PC-3 (cell line): Measurements from ENCODE around the gene PBX4. TPM values are rescaled to one million over a fixed set of nuclear protein-coding genes. Genes with fewer than 3 reads are reported as not detected.
"Not testable (repeated sequence)": the region's sequence is repeated elsewhere in the genome, so short reads cannot be mapped to it uniquely, and the experiment has no call there.

Experiments used
- ATAC-seq: fragments of 200-7000 bp; cut with Tn5 transposase; 2 replicates; pipeline ENCODE4 v1.9.1; 2020; ENCODE audit warnings: mild to moderate bottlenecking, moderate library complexity
- BruUV-seq: library from RNA; stranded (reverse); fragments of 400-500 nt; replicated peaks from 2 replicates; lab custom pipeline; 2021; lab: Mats Ljungman, UMichigan
- CTCF ChIA-PET: fragments of 300-600 bp; sonication (Branson Sonifier 250); formaldehyde crosslinking; loops from one replicate; lab custom pipeline; 2022; ENCODE audit warnings: antibody characterized with exemption; lab: Charles Lee
- POLR2A ChIA-PET: fragments of 300-600 bp; sonication (Branson Sonifier 250); formaldehyde crosslinking; loops from one replicate; lab custom pipeline; 2022; ENCODE audit warnings: antibody characterized with exemption; ENCODE audit not compliant: unreplicated experiment; lab: Charles Lee
- DNase-seq: peaks from one replicate; pipeline ENCODE4 v3.0.0-alpha.2; 2015
- H2AFZ ChIP-seq: fragments of 300-600 bp; sonication (generic); 2 replicates; pipeline ENCODE4 v1.6.0; 2016; ENCODE audit warnings: antibody characterized with exemption, low read length
- H3F3A ChIP-seq: fragments of 300-600 bp; sonication (generic); one replicate; pipeline ENCODE4 v1.6.0; 2017; ENCODE audit warnings: antibody characterized with exemption, low read length, control low read depth, mild to moderate bottlenecking; ENCODE audit not compliant: unreplicated experiment
- H3K27ac ChIP-seq: fragments of 300-600 bp; sonication (generic); 2 replicates; pipeline ENCODE4 v1.5.1; 2016; ENCODE audit warnings: mild to moderate bottlenecking, low read length
- H3K27me3 ChIP-seq: fragments of 300-600 bp; sonication (generic); 2 replicates; pipeline ENCODE4 v1.6.1; 2016; ENCODE audit warnings: low read length, mixed read lengths
- H3K36me3 ChIP-seq: fragments of 300-600 bp; sonication (generic); 2 replicates; pipeline ENCODE4 v1.6.1; 2016; ENCODE audit warnings: low read depth, mixed run types, low read length, mixed read lengths
- H3K4me1 ChIP-seq: fragments of 300-600 bp; sonication (generic); 2 replicates; pipeline ENCODE4 v1.5.1; 2016; ENCODE audit warnings: low read length; ENCODE audit not compliant: insufficient read depth
- H3K4me2 ChIP-seq: fragments of 300-600 bp; sonication (generic); 2 replicates; pipeline ENCODE4 v1.6.0; 2016; ENCODE audit warnings: low read length
- H3K4me3 ChIP-seq: fragments of 300-600 bp; sonication (generic); 2 replicates; pipeline ENCODE4 v1.5.1; 2016; ENCODE audit warnings: mild to moderate bottlenecking, low read length, mixed read lengths
- H3K79me2 ChIP-seq: fragments of 300-600 bp; sonication (generic); 2 replicates; pipeline ENCODE4 v1.6.1; 2017; ENCODE audit warnings: low read length, mixed read lengths
- H3K9ac ChIP-seq: fragments of 300-600 bp; sonication (generic); 2 replicates; pipeline ENCODE4 v1.6.0; 2016; ENCODE audit warnings: mild to moderate bottlenecking, low read length
- H3K9me2 ChIP-seq: fragments of 300-600 bp; sonication (generic); replicated peaks from 2 replicates; pipeline ENCODE4 v1.6.1; 2016; ENCODE audit warnings: mixed run types, low read length, mixed read lengths
- H3K9me3 ChIP-seq: fragments of 300-600 bp; sonication (generic); 2 replicates; pipeline ENCODE4 v1.6.1; 2016; ENCODE audit warnings: low read length, mixed read lengths
- H4K20me1 ChIP-seq: fragments of 300-600 bp; sonication (generic); 2 replicates; pipeline ENCODE4 v1.6.1; 2016; ENCODE audit warnings: low read length, mixed read lengths
- EZH2 ChIP-seq: fragments of 300-600 bp; sonication (generic); IDR thresholded peaks from one replicate; pipeline ENCODE4 v1.6.1; 2017; ENCODE audit warnings: antibody characterized with exemption, mild to moderate bottlenecking, low read length; ENCODE audit not compliant: unreplicated experiment
- EZH2phosphoT487 ChIP-seq: fragments of 300-600 bp; sonication (generic); IDR thresholded peaks from 2 replicates; pipeline ENCODE4 v1.6.1; 2018; ENCODE audit warnings: mild to moderate bottlenecking, antibody characterized with exemption, low read length, borderline replicate concordance
- intact Hi-C: fragments of 100-400 bp; cut with micrococcal nuclease; formaldehyde crosslinking; loops from 2 replicates; pipeline ENCODE4 v1.9.0; 2023
- total RNA-seq: library from RNA; depleted of rRNA; stranded (reverse); fragments of >200 nt; gene quantifications from 2 replicates; pipeline ENCODE4 v1.2.3, GENCODE V29; 2014
- TF ChIP-seq, protein P1 (sequence below): fragments of 300-600 bp; sonication (generic); conservative IDR thresholded peaks from 2 replicates; pipeline ENCODE4 v1.5.1; 2017; ENCODE audit warnings: antibody characterized with exemption, low read depth, mild to moderate bottlenecking, low read length

Gene PBX4
- total RNA-seq, 1 experiment from 2014 or later, result 6.9 TPM

DNA sequence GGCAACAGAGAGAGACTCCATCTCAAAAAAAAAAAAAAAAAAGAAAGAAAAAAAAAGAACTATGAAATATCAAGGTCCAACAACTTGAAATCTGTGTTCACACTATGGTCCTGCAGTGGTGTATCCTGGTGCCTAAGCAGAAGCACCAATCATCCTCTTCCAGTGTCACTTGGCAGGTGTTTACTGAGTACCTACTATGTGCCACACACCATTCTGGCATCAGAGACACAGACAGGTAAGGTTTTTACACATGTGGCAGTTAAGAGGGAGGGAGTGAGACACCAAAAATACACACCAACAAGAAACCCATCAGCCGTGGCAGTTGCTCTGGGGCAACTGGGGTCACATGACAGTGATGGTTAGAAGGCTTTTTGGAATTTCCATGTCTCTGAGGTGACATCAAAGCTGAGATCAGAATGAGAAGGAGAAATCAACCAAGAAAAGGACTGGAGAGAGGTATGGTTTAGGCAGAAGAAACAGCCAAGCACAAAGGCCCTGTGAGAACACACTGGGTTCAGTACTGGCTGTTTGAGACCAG, 17.6 kb downstream of the PBX4 start:
- H3K4me3 ChIP-seq, result no peak overlapping the region
- ATAC-seq, result no peak
- H3K27ac ChIP-seq, result no peak overlapping the region
- H3K79me2 ChIP-seq, result no peaks in the 10 kb centered on the region
- BruUV-seq, result no TSS peak
- no peak for DNase-seq
- no peak overlapping the region for H3K9ac ChIP-seq
- H4K20me1 ChIP-seq, result no peaks in the 10 kb centered on the region
- H3K4me2 ChIP-seq, result no peak overlapping the region
- H2AFZ ChIP-seq, result no peak overlapping the region
- TF ChIP-seq EZH2phosphoT487 (no peak), EZH2 (no peak)
- TF ChIP-seq, protein P1, sequence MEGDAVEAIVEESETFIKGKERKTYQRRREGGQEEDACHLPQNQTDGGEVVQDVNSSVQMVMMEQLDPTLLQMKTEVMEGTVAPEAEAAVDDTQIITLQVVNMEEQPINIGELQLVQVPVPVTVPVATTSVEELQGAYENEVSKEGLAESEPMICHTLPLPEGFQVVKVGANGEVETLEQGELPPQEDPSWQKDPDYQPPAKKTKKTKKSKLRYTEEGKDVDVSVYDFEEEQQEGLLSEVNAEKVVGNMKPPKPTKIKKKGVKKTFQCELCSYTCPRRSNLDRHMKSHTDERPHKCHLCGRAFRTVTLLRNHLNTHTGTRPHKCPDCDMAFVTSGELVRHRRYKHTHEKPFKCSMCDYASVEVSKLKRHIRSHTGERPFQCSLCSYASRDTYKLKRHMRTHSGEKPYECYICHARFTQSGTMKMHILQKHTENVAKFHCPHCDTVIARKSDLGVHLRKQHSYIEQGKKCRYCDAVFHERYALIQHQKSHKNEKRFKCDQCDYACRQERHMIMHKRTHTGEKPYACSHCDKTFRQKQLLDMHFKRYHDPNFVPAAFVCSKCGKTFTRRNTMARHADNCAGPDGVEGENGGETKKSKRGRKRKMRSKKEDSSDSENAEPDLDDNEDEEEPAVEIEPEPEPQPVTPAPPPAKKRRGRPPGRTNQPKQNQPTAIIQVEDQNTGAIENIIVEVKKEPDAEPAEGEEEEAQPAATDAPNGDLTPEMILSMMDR, result no peak
- H3K27me3 ChIP-seq, result no peaks in the 10 kb centered on the region
- intact Hi-C loops, result no loop called here
- H3K36me3 ChIP-seq, result no peaks in the 10 kb centered on the region
- ChIA-PET POLR2A (no interaction called here), CTCF (no interaction called here)
- H3K9me2 ChIP-seq, result no peaks in the 10 kb centered on the region
- no peaks in the 10 kb centered on the region for H3F3A ChIP-seq
- no peaks in the 10 kb centered on the region for H3K9me3 ChIP-seq
- peaks cover 7% of the 10 kb centered on the region for H3K4me1 ChIP-seq

DNA sequence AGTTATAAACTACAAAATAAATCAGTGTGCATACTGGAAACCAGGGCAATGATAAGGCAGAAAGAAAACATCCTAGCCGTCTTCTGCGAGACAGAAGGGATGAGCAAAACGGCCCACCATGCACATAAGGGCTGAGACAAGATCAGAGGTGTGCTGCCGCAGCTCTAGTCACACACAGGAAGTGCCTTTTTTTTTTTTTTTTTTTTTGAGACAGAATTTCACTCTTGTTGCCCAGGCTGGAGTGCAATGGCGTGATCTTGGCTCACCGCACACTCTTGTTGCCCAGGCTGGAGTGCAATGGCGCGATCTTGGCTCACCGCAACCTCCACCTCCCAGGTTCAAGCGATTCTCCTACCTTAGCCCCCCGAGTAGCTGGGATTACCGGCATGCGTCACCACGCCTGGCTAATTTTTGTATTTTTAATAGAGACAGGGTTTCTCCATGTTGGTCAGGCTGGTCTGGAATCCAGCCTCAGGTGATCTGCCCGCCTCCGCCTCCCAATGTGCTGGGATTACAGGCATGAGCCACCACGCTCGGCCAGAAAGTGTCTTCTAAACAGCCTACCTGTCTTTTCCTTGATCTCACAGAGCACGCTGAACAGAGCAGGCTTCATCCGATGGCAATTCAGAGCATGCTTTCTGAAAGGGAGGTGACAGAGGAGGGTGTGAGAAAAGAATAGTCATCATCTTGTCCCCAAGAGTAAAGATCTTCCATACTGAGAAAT, 19.6 kb downstream of the PBX4 start:
- H3K9me2 ChIP-seq, H3K9me3 ChIP-seq, H2AFZ ChIP-seq, DNase-seq, H3K36me3 ChIP-seq, H3K4me3 ChIP-seq, CTCF ChIA-PET, H3K9ac ChIP-seq, intact Hi-C loops, BruUV-seq, H3F3A ChIP-seq, POLR2A ChIA-PET, H3K27me3 ChIP-seq, H3K4me2 ChIP-seq, H4K20me1 ChIP-seq, H3K27ac ChIP-seq, ATAC-seq, H3K79me2 ChIP-seq: not testable (repeated sequence)
- H3K4me1 ChIP-seq, result peaks cover 20% of the 10 kb centered on the region

- no peak overlapping the region for H3K27ac ChIP-seq
- no peak for ATAC-seq
- CTCF ChIA-PET, result no interaction called here
Measured at GRCh38 chr19:19597809-19598306, 20.6 kb downstream of the PBX4 start.

More at GRCh38 chr19:19597809-19598306, 20.6 kb downstream of the PBX4 start:
- POLR2A ChIA-PET, result no interaction called here
- intact Hi-C loops, result no loop called here
- TF ChIP-seq EZH2phosphoT487 (no peak), EZH2 (no peak)
- TF ChIP-seq, protein P1, result no peak
- Histone ChIP-seq H3K4me1 (peaks cover 20% of the 10 kb centered on the region), H3F3A (no peaks in the 10 kb centered on the region), H2AFZ (no peak overlapping the region), H3K4me2 (no peak overlapping the region), H3K9me2 (no peaks in the 10 kb centered on the region), H3K79me2 (no peaks in the 10 kb centered on the region), H3K36me3 (0 out of 2 replicates have a peak, but pooled peaks cover 8% of the 10 kb centered on the region), H3K27me3 (no peaks in the 10 kb centered on the region), H4K20me1 (no peaks in the 10 kb centered on the region), H3K9ac (no peak overlapping the region), H3K4me3 (no peak overlapping the region), H3K9me3 (no peaks in the 10 kb centered on the region)
- BruUV-seq, result no TSS peak
- no peak for DNase-seq
